HepG2 (cell line): ENCODE results near the gene SDC4. TPM values are rescaled to one million over a fixed set of nuclear protein-coding genes. Genes with fewer than 3 reads are reported as not detected.

Experiments
- ARNTL ChIP-seq: sonication (generic); formaldehyde crosslinking; IDR thresholded peaks from 2 replicates; pipeline ENCODE4 v1.4.0; 2020; ENCODE audit warnings: mild to moderate bottlenecking, missing genetic modification reagents
- DR1 ChIP-seq: sonication (generic); formaldehyde crosslinking; IDR thresholded peaks from 2 replicates; pipeline ENCODE4 v1.8.0; 2021; ENCODE audit warnings: mild to moderate bottlenecking, missing genetic modification reagents, inconsistent platforms
- EEA1 ChIP-seq: sonication (generic); formaldehyde crosslinking; IDR thresholded peaks from 2 replicates; pipeline ENCODE4 v1.5.1; 2020; ENCODE audit warnings: mild to moderate bottlenecking, missing genetic modification reagents, borderline replicate concordance
- ETV6 ChIP-seq: sonication (generic); formaldehyde crosslinking; conservative IDR thresholded peaks from 2 replicates; pipeline ENCODE4 v1.4.0; 2020; ENCODE audit warnings: missing genetic modification reagents
- HNRNPLL ChIP-seq: fragments of 200-400 bp; formaldehyde crosslinking; IDR thresholded peaks from 2 replicates; pipeline ENCODE4 v1.6.1; 2017; ENCODE audit warnings: mild to moderate bottlenecking, low read depth, low read length; ENCODE audit not compliant: poor library complexity, severe bottlenecking
- LCORL ChIP-seq, 2 experiments: fragments of 450-650 bp in 1 of 2; sonication (generic) in 1 of 2; formaldehyde crosslinking in 1 of 2; IDR thresholded peaks; 2 replicates each; pipeline versions ENCODE4 v1.5.0 to v1.6.1; 2017 to 2020; ENCODE audit warnings: antibody characterized with exemption in 1 of 2, missing genetic modification reagents in 1 of 2
- RERE ChIP-seq: IDR thresholded peaks from 2 replicates; pipeline ENCODE4 v1.6.1; 2016; ENCODE audit warnings: low read depth, missing genetic modification reagents, missing compliant biosample characterization
- SATB2 ChIP-seq: sonication (generic); formaldehyde crosslinking; IDR thresholded peaks from 2 replicates; pipeline ENCODE4 v1.5.0; 2020; ENCODE audit warnings: missing genetic modification reagents
- SMARCE1 ChIP-seq: fragments of 450-650 bp; IDR thresholded peaks from 2 replicates; pipeline ENCODE4 v1.6.1; 2017; ENCODE audit warnings: borderline replicate concordance
- TERF1 ChIP-seq: sonication (generic); formaldehyde crosslinking; IDR thresholded peaks from 2 replicates; pipeline ENCODE4 v1.8.0; 2022; ENCODE audit warnings: mild to moderate bottlenecking, missing genetic modification reagents, moderate library complexity
- ZBTB39 ChIP-seq: sonication (generic); formaldehyde crosslinking; IDR thresholded peaks from 2 replicates; pipeline ENCODE4 v1.5.0; 2020; ENCODE audit warnings: missing genetic modification reagents
- ZBTB49 ChIP-seq: sonication (generic); formaldehyde crosslinking; IDR thresholded peaks from 2 replicates; pipeline ENCODE4 v1.4.0; 2020; ENCODE audit warnings: missing genetic modification reagents, borderline replicate concordance
- ZNF773 ChIP-seq: sonication (generic); formaldehyde crosslinking; IDR thresholded peaks from 2 replicates; pipeline ENCODE4 v1.4.0; 2020; ENCODE audit warnings: missing genetic modification reagents, borderline replicate concordance
- ZNF891 ChIP-seq: sonication (generic); formaldehyde crosslinking; IDR thresholded peaks from 2 replicates; pipeline ENCODE4 v1.5.0; 2020; ENCODE audit warnings: mild to moderate bottlenecking, missing genetic modification reagents
- polyA plus RNA-seq, 8 experiments: library from polyadenylated mRNA; depleted of rRNA in 3 of 8; stranded (reverse) in 7 of 8; unstranded in 1 of 8; fragments of >200 nt; fragmentation: Illumina TruSeq in 4 of 8; extraction: Trizol in 4 of 8; gene quantifications; 2 replicates each; pipeline versions ENCODE4 v1.2.1 to v1.2.3, GENCODE V29; 2011 to 2016; ENCODE audit warnings: low read depth in 4 of 8, missing spikeins in 1 of 8, mixed read lengths in 1 of 8; ENCODE audit not compliant: insufficient read depth in 1 of 8
- total RNA-seq, 5 experiments: library from RNA; depleted of rRNA; stranded (reverse); fragments of >200 nt; fragmentation: Illumina TruSeq; extraction: Trizol; gene quantifications; 2 replicates each; pipeline ENCODE4 v1.2.3, GENCODE V29; 2016; ENCODE audit warnings: low read depth in 1 of 5

Gene SDC4
- total and polyA plus RNA-seq, 2 of the 13 experiments (the other 11 are each of a cell fraction or from before 2014, with no cell fraction given) = 49.0 to 65.1 TPM

- peak; percentile 53 for TF ChIP-seq HNRNPLL
- 0 out of 2 replicates have a peak, but pooled peaks have one; percentile 23 for TF ChIP-seq ZNF773 (CRISPR knock-in tag)
- TF ChIP-seq LCORL (IDR thresholded peaks at IDR 0.05) = no peak
- no peak for TF ChIP-seq LCORL (CRISPR knock-in tag; IDR thresholded peaks at IDR 0.05)
- no peak for TF ChIP-seq TERF1
- TF ChIP-seq RERE (CRISPR knock-in tag) = no peak
- TF ChIP-seq ZBTB49 = 0 out of 2 replicates have a peak, but pooled peaks have one; percentile 82
- no peak for TF ChIP-seq DR1 (CRISPR knock-in tag)
- no peak for TF ChIP-seq SATB2 (CRISPR knock-in tag)
- TF ChIP-seq ETV6 = 0 out of 2 replicates have a peak, but pooled peaks have one; percentile 23
- TF ChIP-seq ZNF891 = no peak
- TF ChIP-seq SMARCE1 = no peak
- no peak for TF ChIP-seq ZBTB39
- no peak for TF ChIP-seq EEA1 (CRISPR knock-in tag)
- no peak for TF ChIP-seq ARNTL (CRISPR knock-in tag)
Observed at GRCh38 chr20:45293041-45294002, 54.9 kb downstream of the SDC4 start (continued).
